Lower lobe of right lung (tissue), 2 donors: ENCODE results near the gene TNFRSF19. TPM values are rescaled to one million over a fixed set of nuclear protein-coding genes. Genes with fewer than 3 reads are reported as not detected.

Source experiments
- ATAC-seq, 2 donors: fragments of 200-7000 bp; cut with Tn5 transposase; one replicate each; pipeline ENCODE4 v1.9.1; 2020 to 2022; ENCODE audit warnings: mild to moderate bottlenecking in 2 of 2, moderate library complexity in 2 of 2
- DNase-seq: peaks from one replicate; pipeline ENCODE4 v3.0.0-alpha.2; 2020
- H3K27ac ChIP-seq: fragments of 200-600 bp; one replicate; pipeline ENCODE4 v1.8.0; 2022
- H3K27me3 ChIP-seq: fragments of 200-600 bp; one replicate; pipeline ENCODE4 v1.8.0; 2022; ENCODE audit warnings: low read depth
- H3K36me3 ChIP-seq: fragments of 200-600 bp; one replicate; pipeline ENCODE4 v1.8.0; 2022; ENCODE audit warnings: mild to moderate bottlenecking
- H3K4me1 ChIP-seq: fragments of 200-600 bp; one replicate; pipeline ENCODE4 v1.8.0; 2022
- H3K4me3 ChIP-seq: fragments of 200-600 bp; one replicate; pipeline ENCODE4 v1.8.0; 2022; ENCODE audit warnings: mild to moderate bottlenecking
- H3K9me3 ChIP-seq: fragments of 200-600 bp; one replicate; pipeline ENCODE4 v1.8.0; 2022
- CTCF ChIP-seq: fragments of 200-600 bp; IDR thresholded peaks from one replicate; pipeline ENCODE4 v1.8.0; 2022; ENCODE audit warnings: antibody characterized with exemption, mild to moderate bottlenecking
- intact Hi-C: fragments of 100-400 bp; cut with DNase I; formaldehyde crosslinking; loops from one replicate; pipeline ENCODE4 v1.11.0; 2022
- total RNA-seq: library from RNA; stranded (reverse); fragmentation: NEBNext Ultra II Directional; extraction: Animal tissue kit (Norgen Biotek cat#: 25700); gene quantifications from one replicate; pipeline ENCODE4 v1.2.1, GENCODE V29; 2021
- donor health status: DM: no; HTN: yes; CAD: no; lungs with severe emphysema.

TNFRSF19 gene
- total RNA-seq, 1 donor from 2014 or later = 21.1 TPM

GRCh38 chr13:23599083-23599925 is 29.1 kb downstream of the TNFRSF19 start:
- peak in 1 of 2 donors; percentile 48 for ATAC-seq
- no peak for DNase-seq
- no peak overlapping the region for H3K4me3 ChIP-seq
- no peak for TF ChIP-seq CTCF
- no peaks in the 10 kb centered on the region for H3K4me1 ChIP-seq
- no peaks in the 10 kb centered on the region for H3K9me3 ChIP-seq
- intact Hi-C loops = no loop called here
- no peaks in the 10 kb centered on the region for H3K36me3 ChIP-seq
- H3K27me3 ChIP-seq = no peaks in the 10 kb centered on the region
- no peak overlapping the region for H3K27ac ChIP-seq

- no peak for ATAC-seq
- intact Hi-C loops = no loop called here
- H3K4me1 ChIP-seq = no peaks in the 10 kb centered on the region
Observed at GRCh38 chr13:23600100-23600499, 29.9 kb downstream of the TNFRSF19 start.

GRCh38 chr13:23600534-23600933 is 30.3 kb downstream of the TNFRSF19 start:
- Histone ChIP-seq H3K27me3 (no peaks in the 10 kb centered on the region), H3K4me1 (no peaks in the 10 kb centered on the region), H3K27ac (no peak overlapping the region), H3K9me3 (no peaks in the 10 kb centered on the region), H3K36me3 (no peaks in the 10 kb centered on the region), H3K4me3 (no peak overlapping the region)
- intact Hi-C loops = no loop called here
- DNase-seq (no peak), ATAC-seq (no peak)
- no peak for TF ChIP-seq CTCF

More at GRCh38 chr13:23600100-23600499, 29.9 kb downstream of the TNFRSF19 start:
- no peaks in the 10 kb centered on the region for H3K27me3 ChIP-seq
- H3K4me3 ChIP-seq = no peak overlapping the region
- H3K36me3 ChIP-seq = no peaks in the 10 kb centered on the region
- no peak for DNase-seq
- TF ChIP-seq CTCF = no peak
- H3K27ac ChIP-seq = no peak overlapping the region
- no peaks in the 10 kb centered on the region for H3K9me3 ChIP-seq

- Histone ChIP-seq H3K9me3 (no peaks in the 10 kb centered on the region), H3K4me3 (no peak overlapping the region), H3K27ac (no peak overlapping the region), H3K36me3 (no peaks in the 10 kb centered on the region), H3K27me3 (no peaks in the 10 kb centered on the region), H3K4me1 (peaks cover 27% of the 10 kb centered on the region)
- no peak for DNase-seq
- TF ChIP-seq CTCF = no peak
- intact Hi-C loops = no loop called here
- no peak for ATAC-seq
Observed at GRCh38 chr13:23605831-23606230, 35.6 kb downstream of the TNFRSF19 start.

- no peaks in the 10 kb centered on the region for H3K36me3 ChIP-seq
- intact Hi-C loops = no loop called here
- ATAC-seq (no peak), DNase-seq (no peak)
- peak overlapping the region; percentile 56 for H3K27ac ChIP-seq
- H3K9me3 ChIP-seq = no peaks in the 10 kb centered on the region
- H3K4me3 ChIP-seq = no peak overlapping the region
- TF ChIP-seq CTCF = no peak
- no peaks in the 10 kb centered on the region for H3K27me3 ChIP-seq
- peaks cover 36% of the 10 kb centered on the region for H3K4me1 ChIP-seq
Observed at GRCh38 chr13:23608138-23608537, 37.9 kb downstream of the TNFRSF19 start.
